ENCODE data around the gene GARIN6. TPM values are rescaled to one million over a fixed set of nuclear protein-coding genes. Genes with fewer than 3 reads are reported as not detected.

The GARIN6 gene
- total RNA-seq, 2 experiments from 2014 or later = not detected

DNA sequence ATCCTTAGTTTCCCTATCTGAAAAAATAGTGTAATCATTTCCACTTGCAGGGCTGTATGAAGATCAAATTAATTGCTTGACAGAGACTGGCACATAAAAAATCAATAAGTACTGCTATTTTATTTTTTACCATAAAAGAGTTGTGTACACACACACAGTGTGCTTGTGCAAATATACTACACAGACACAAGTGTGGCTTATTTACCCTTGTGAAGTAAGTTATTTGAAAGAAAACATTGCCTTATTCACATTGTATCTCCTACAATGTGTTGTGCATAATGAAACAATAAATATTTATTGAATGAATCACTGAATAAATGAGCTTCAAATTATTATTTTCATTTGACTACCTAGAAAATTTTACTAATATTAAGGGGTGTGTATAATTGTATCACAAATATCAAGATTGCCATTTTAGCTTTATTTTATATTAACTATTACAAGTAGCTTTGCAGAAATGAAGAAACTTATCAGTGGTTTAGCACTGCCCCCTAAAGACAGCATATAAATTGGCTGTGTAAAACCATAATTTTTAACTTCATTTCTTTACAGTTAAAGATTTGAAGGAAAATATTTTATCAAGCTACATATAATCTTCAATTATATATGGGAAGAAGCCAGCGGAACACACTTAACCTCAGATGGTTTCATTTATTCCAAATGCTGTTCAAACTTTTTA lies 11.3 kb downstream of the GARIN6 start:
- H3K27ac Mint-ChIP-seq = no peak overlapping the region
- H3K9me3 Mint-ChIP-seq = no peaks in the 10 kb centered on the region
- CTCF ChIA-PET = no interaction called here
- H3K36me3 Mint-ChIP-seq (ENCODE audit: low read depth) = no peaks in the 10 kb centered on the region
- POLR2A ChIA-PET = no interaction called here
- H3K4me1 Mint-ChIP-seq = no peaks in the 10 kb centered on the region
- no peak for DNase-seq
- H3K4me3 Mint-ChIP-seq = no peak overlapping the region
- no peaks in the 10 kb centered on the region for H3K27me3 Mint-ChIP-seq

DNA sequence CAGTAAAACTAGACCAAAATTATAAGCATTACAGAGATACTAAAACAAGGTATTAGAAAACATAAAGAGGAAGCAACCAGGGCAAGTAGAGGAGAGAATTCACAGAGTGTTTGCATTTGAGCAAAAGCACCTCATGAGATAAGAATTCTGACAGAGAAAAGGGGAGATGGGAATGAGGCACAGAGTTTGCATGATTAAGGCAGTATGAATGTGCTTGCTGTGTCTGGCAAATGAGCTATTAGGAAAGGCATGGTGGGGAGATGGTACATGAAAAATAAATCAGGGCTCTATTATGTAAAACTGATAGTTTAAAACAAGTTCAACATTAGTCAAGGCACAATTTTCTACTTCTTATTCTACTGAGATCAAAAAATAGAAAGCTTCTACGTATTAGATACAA lies 23.1 kb downstream of the GARIN6 start:
- no peak for DNase-seq
- CTCF ChIA-PET = no interaction called here
- Mint-ChIP-seq H3K36me3 (ENCODE audit: low read depth) (no peaks in the 10 kb centered on the region), H3K4me1 (no peaks in the 10 kb centered on the region), H3K27me3 (no peaks in the 10 kb centered on the region), H3K4me3 (no peak overlapping the region), H3K27ac (no peak overlapping the region), H3K9me3 (peaks cover 3% of the 10 kb centered on the region)
- POLR2A ChIA-PET = no interaction called here

DNA sequence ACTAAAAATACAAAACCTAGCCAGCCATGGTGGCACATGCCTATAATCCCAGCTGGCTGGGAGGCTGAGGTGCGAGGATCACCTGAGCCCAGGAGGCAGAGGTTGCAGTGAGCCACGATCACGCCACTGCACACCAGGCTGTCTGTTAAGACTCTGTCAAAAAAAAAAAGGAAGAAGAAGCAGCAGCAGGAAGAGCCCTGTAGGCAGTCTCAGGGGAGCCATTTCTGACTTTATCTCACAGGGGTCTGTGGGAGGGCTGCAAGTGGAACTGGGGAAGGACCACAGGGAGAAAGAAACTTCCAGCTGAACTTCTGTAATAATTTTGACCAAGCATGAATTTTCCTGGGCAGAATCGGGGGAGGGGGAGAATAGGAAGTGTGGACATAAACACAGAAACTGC lies 32.7 kb downstream of the GARIN6 start:
- no peak overlapping the region for H3K27ac Mint-ChIP-seq
- POLR2A ChIA-PET = no interaction called here
- CTCF ChIA-PET = no interaction called here
- no peaks in the 10 kb centered on the region for H3K4me1 Mint-ChIP-seq
- H3K9me3 Mint-ChIP-seq = peaks cover 13% of the 10 kb centered on the region
- H3K27me3 Mint-ChIP-seq = no peaks in the 10 kb centered on the region
- no peak for DNase-seq
- H3K36me3 Mint-ChIP-seq (ENCODE audit: low read depth) = no peaks in the 10 kb centered on the region
- no peak overlapping the region for H3K4me3 Mint-ChIP-seq

DNA sequence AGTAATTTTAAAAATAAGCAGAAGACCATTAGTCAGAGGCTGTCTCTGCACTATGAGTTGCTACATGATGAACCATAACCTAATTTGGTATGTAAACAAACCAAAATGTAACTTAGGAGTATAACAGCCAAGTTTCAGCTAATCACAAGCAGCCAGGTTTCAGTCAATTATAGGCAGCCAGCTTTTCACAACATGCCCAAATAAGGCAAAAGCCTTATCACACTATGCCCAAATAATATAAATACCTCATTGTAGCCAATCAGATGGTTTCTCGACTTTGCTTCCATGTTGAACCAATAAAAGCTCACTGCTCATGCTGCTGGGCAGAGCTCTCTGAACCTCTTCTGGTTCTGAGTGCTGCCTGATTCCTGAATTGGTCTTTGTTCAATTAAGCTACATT lies 38.6 kb downstream of the GARIN6 start:
- no peak overlapping the region for H3K27ac Mint-ChIP-seq
- DNase-seq = no peak
- no peak overlapping the region for H3K4me3 Mint-ChIP-seq
- no peaks in the 10 kb centered on the region for H3K36me3 Mint-ChIP-seq (ENCODE audit: low read depth)
- CTCF ChIA-PET = no interaction called here
- no peaks in the 10 kb centered on the region for H3K4me1 Mint-ChIP-seq
- POLR2A ChIA-PET = no interaction called here
- peaks cover 10% of the 10 kb centered on the region for H3K9me3 Mint-ChIP-seq
- H3K27me3 Mint-ChIP-seq = no peaks in the 10 kb centered on the region

DNA sequence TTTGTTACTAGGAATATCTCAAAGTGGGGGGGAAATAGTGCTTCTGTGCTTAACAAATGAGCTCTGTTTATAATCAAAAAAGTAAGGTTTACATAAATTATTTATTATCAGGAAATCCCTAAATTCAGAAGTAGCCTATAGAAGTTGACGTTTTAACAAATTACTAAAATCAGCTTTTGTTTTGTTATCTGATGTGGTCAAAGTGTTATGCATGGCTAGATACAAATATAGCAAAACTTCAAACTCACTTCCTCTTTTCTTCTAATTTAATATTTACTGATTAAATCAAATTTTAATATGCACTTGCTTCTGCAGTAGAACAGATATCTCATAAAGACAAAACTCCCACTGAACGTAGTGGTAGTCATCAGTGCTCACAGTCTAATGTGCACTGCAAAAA lies 47.5 kb downstream of the GARIN6 start:
- CTCF ChIA-PET = no interaction called here

More for the DNA sequence above, 47.5 kb downstream of the GARIN6 start:
- Mint-ChIP-seq H3K4me3 (no peak overlapping the region), H3K9me3 (peaks cover 4% of the 10 kb centered on the region), H3K36me3 (ENCODE audit: low read depth) (no peaks in the 10 kb centered on the region), H3K27me3 (no peaks in the 10 kb centered on the region), H3K27ac (no peak overlapping the region), H3K4me1 (no peaks in the 10 kb centered on the region)
- no peak for DNase-seq
- POLR2A ChIA-PET = no interaction called here
